Ectodermal cell (in vitro differentiated cells): ENCODE results near the gene CNOT8.

Experiments
- H3K27ac ChIP-seq: 2 replicates; pipeline ENCODE4 v1.7.0; 2013; ENCODE audit warnings: mild to moderate bottlenecking, low read depth, low read length; ENCODE audit not compliant: insufficient read depth, poor library complexity, severe bottlenecking
- H3K27me3 ChIP-seq: 2 replicates; pipeline ENCODE4 v1.7.0; 2013; ENCODE audit warnings: mild to moderate bottlenecking, low read length; ENCODE audit not compliant: insufficient read depth, control insufficient read depth, poor library complexity, severe bottlenecking
- H3K36me3 ChIP-seq: one replicate; pipeline ENCODE4 v1.7.0; 2013; ENCODE audit warnings: low read length; ENCODE audit not compliant: control insufficient read depth, insufficient read depth
- H3K4me1 ChIP-seq: one replicate; pipeline ENCODE4 v1.7.0; 2013; ENCODE audit warnings: low read length; ENCODE audit not compliant: control insufficient read depth, insufficient read depth
- H3K4me3 ChIP-seq: 2 replicates; pipeline ENCODE4 v1.7.0; 2013; ENCODE audit warnings: low read depth, low read length, control low read depth; ENCODE audit not compliant: insufficient read depth
- H3K9me3 ChIP-seq: 2 replicates; pipeline ENCODE4 v1.7.0; 2013; ENCODE audit warnings: mild to moderate bottlenecking, low read length, moderate library complexity; ENCODE audit not compliant: control insufficient read depth
- WGBS, 2 experiments: methylation state at CpG; one replicate each; pipeline ENCODE4 v1.1.7; 2013; ENCODE audit warnings: missing lambda C conversion rate in 2 of 2; 5-methylcytosine and 5-hydroxymethylcytosine counted together

Gene CNOT8

GRCh38 chr5:154862766-154863165 is 4.3 kb downstream of the CNOT8 start:
- WGBS, 2 experiments = 89 to 98% methylated on average over 2 of the region's 2 CpGs
- H3K36me3 ChIP-seq = peaks cover 9% of the 10 kb centered on the region
- H3K4me1 ChIP-seq = no peaks in the 10 kb centered on the region

GRCh38 chr5:154863291-154864080 is 5.1 kb downstream of the CNOT8 start:
- no peak overlapping the region for H3K4me3 ChIP-seq
- peaks cover 9% of the 10 kb centered on the region for H3K36me3 ChIP-seq
- H3K27me3 ChIP-seq = no peaks in the 10 kb centered on the region
- H3K4me1 ChIP-seq = no peaks in the 10 kb centered on the region
- H3K27ac ChIP-seq = no peak overlapping the region
- no peaks in the 10 kb centered on the region for H3K9me3 ChIP-seq
- 91 to 94% methylated on average over 7 of the region's 7 CpGs for WGBS, 2 experiments

More at GRCh38 chr5:154862766-154863165, 4.3 kb downstream of the CNOT8 start:
- Histone ChIP-seq H3K27me3 (no peaks in the 10 kb centered on the region), H3K27ac (no peak overlapping the region), H3K9me3 (no peaks in the 10 kb centered on the region), H3K4me3 (no peak overlapping the region)

DNA sequence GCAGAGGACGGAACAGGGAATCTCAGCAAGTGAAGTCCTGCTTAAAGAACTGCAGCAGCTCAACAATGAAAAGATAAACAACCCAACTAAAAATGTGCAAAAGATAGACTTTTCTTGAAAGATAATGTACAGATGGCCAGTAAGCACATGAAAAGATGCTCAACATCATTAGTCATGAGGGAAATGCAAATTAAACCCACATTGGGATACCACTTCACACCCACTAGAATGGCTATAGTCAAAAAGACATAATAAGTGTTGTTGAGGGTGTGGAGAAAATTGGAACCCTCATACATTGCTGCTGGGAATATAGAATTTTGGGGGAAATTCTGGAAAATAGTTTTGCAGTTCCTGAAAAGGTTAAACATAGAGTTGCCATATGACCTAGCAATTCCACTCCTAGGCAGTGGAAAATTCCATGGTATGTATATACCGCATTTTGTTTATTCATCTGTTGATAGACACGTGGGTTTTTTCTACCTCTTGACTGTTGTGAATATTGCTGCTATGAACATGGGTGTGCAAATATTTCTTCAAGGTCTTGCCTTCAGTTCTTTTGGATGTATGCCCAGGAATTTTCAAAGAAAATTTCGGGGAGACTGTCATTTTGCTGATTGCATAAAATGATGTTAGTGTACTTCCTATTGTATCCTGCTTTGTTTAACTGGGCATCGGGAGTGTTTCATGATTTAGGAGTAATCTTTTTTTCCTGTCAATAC is 7.2 kb downstream of the CNOT8 start:
- no peak overlapping the region for H3K4me3 ChIP-seq
- 96 to 98% methylated on average over 5 of the region's 5 CpGs for WGBS, 2 experiments
- H3K4me1 ChIP-seq = no peaks in the 10 kb centered on the region
- H3K9me3 ChIP-seq = no peaks in the 10 kb centered on the region
- H3K36me3 ChIP-seq = peaks cover 13% of the 10 kb centered on the region
- H3K27me3 ChIP-seq = no peaks in the 10 kb centered on the region
- no peak overlapping the region for H3K27ac ChIP-seq

DNA sequence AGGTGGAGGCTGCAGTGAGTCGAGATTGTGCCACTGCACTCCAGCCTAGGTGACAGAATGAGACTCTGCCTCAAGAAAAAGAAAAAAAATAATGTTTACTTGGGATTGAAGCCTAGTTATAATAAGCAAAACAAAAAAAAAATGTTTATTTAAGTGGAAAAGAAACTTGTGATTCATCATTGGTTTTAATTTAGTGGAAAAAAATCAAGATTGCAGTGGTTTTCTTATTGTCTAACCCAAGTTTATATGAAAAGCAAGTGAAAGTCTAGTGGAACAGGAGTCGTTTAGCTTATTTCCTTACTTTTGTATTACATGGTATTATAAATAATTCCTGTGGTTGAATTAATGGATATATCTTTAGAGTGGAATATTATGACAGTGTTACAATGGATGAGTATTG is 8.4 kb downstream of the CNOT8 start:
- Histone ChIP-seq H3K27me3 (no peaks in the 10 kb centered on the region), H3K27ac (no peak overlapping the region), H3K4me3 (no peak overlapping the region), H3K36me3 (peaks cover 18% of the 10 kb centered on the region), H3K4me1 (no peaks in the 10 kb centered on the region), H3K9me3 (no peaks in the 10 kb centered on the region)
- WGBS, 2 experiments = 93 to 97% methylated on average over 2 of the region's 2 CpGs

DNA sequence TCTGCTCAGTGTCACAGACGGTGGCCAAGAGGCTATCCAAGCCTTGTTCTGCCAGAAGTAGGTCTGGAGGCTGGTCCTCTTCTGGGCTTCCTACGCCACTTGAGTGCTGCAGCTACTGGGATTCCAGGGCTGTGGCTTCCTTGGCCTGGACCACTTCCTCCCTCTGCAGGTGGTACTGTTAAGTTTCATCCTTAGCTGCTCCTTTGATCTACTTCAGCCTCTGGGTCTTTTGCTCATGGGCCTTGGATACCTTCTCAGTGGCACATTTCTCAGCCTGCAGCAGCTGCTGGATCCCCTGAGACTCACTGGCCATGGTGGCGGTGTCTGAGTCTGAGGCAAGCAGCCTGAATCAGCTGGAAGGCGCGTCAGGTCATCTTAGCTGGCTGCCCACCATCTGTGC is 10.3 kb downstream of the CNOT8 start:
- 93 to 95% methylated on average over 5 of the region's 5 CpGs for WGBS, 2 experiments
- H3K4me1 ChIP-seq = no peaks in the 10 kb centered on the region
- H3K27ac ChIP-seq = no peak overlapping the region
- no peaks in the 10 kb centered on the region for H3K9me3 ChIP-seq
- no peaks in the 10 kb centered on the region for H3K27me3 ChIP-seq
- peaks cover 18% of the 10 kb centered on the region for H3K36me3 ChIP-seq
- no peak overlapping the region for H3K4me3 ChIP-seq

DNA sequence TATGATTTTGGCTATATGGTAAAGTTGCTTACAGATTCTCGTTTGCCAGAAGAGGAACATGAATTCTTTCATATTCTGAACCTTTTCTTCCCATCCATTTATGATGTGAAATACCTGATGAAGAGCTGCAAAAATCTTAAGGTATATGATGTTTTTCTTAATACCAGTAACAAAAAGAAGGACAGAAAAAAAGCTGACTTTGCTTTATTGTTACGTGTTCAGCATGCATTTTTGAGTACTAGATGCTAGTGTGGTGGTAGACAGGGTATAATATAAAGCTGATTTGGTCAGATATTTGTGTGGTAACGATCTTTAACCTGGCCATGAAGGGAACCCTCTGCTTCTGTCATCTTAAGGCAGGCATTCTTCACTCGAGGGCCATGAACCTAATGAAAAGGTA is 13.3 kb downstream of the CNOT8 start:
- Histone ChIP-seq H3K9me3 (no peaks in the 10 kb centered on the region), H3K4me1 (no peaks in the 10 kb centered on the region), H3K36me3 (peaks cover 37% of the 10 kb centered on the region), H3K27ac (no peak overlapping the region), H3K4me3 (no peak overlapping the region), H3K27me3 (no peaks in the 10 kb centered on the region)
- WGBS, 2 experiments = 96 to 97% methylated on average over 3 to 4 of the region's 4 CpGs

GRCh38 chr5:154873791-154874331 is 15.4 kb downstream of the CNOT8 start:
- peaks cover 39% of the 10 kb centered on the region for H3K36me3 ChIP-seq
- H3K27ac ChIP-seq = no peak overlapping the region
- H3K4me1 ChIP-seq = no peaks in the 10 kb centered on the region
- H3K9me3 ChIP-seq = no peaks in the 10 kb centered on the region
- H3K27me3 ChIP-seq = no peaks in the 10 kb centered on the region
- WGBS, 2 experiments = 92 to 95% methylated on average over 5 of the region's 5 CpGs
- H3K4me3 ChIP-seq = no peak overlapping the region

- 95 to 97% methylated on average over 14 of the region's 14 CpGs for WGBS, 2 experiments
- no peak overlapping the region for H3K27ac ChIP-seq
- no peaks in the 10 kb centered on the region for H3K9me3 ChIP-seq
- no peaks in the 10 kb centered on the region for H3K4me1 ChIP-seq
- no peak overlapping the region for H3K4me3 ChIP-seq
- peaks cover 34% of the 10 kb centered on the region for H3K36me3 ChIP-seq
- no peaks in the 10 kb centered on the region for H3K27me3 ChIP-seq
These were observed 20.4 kb downstream of the CNOT8 start for GRCh38 chr5:154878642-154879335.

GRCh38 chr5:154881986-154882385 is 23.6 kb downstream of the CNOT8 start:
- H3K4me1 ChIP-seq = no peaks in the 10 kb centered on the region
- peaks cover 10% of the 10 kb centered on the region for H3K9me3 ChIP-seq
- 96% methylated on average over 2 to 4 of the region's 4 CpGs for WGBS, 2 experiments
- no peak overlapping the region for H3K4me3 ChIP-seq
- no peak overlapping the region for H3K27ac ChIP-seq
- no peaks in the 10 kb centered on the region for H3K27me3 ChIP-seq
- H3K36me3 ChIP-seq = peaks cover 26% of the 10 kb centered on the region

DNA sequence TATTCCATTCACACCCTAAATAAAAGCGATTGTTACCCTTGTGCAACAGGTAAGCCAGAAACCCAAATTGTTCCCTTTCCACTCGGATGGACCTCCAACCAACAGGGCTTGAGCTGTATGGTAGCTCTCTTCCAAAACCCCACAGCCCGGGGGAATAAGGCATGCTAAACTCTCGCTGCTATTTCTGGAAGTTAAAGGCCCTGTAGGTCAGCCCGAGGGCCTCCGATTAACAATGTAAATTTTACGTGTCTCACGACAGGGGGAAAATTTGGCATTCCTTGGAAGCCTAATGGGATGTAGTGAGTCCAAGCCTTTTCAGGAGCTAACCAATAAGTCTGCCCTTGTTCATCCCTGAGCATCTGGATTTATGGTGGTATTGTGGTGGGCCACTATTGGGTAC is 26.0 kb downstream of the CNOT8 start:
- no peak overlapping the region for H3K4me3 ChIP-seq

More for the DNA sequence above, 26.0 kb downstream of the CNOT8 start:
- H3K27ac ChIP-seq = no peak overlapping the region
- WGBS, 2 experiments = 91 to 94% methylated on average over 8 of the region's 8 CpGs
- H3K9me3 ChIP-seq = peaks cover 10% of the 10 kb centered on the region
- H3K4me1 ChIP-seq = no peaks in the 10 kb centered on the region
- H3K36me3 ChIP-seq = peaks cover 45% of the 10 kb centered on the region
- H3K27me3 ChIP-seq = no peaks in the 10 kb centered on the region
